ENCODE data around the gene C3. TPM values are rescaled to one million over a fixed set of nuclear protein-coding genes. Genes with fewer than 3 reads are reported as not detected.

The C3 gene
- total RNA-seq, 1 experiment from 2014 or later = 7.0 TPM

- Histone ChIP-seq H3K79me2 (ENCODE audit: insufficient read depth, low read length) (peaks cover 17% of the 10 kb centered on the region), H3K9ac (ENCODE audit: low read length) (no peak overlapping the region), H3K4me2 (ENCODE audit: low read length) (no peak overlapping the region), H3K36me3 (ENCODE audit: control insufficient read depth in 1 of 2, insufficient read depth in 2 of 2, low read length in 2 of 2) (no peaks in the 10 kb centered on the region; a peak in 2 of 4 replicates), H4K20me1 (ENCODE audit: insufficient read depth) (no peaks in the 10 kb centered on the region), H2AFZ (ENCODE audit: low read depth, low read length, poor library complexity, severe bottlenecking) (no peak overlapping the region), H3K9me3 (ENCODE audit: control insufficient read depth in 1 of 2, insufficient read depth in 1 of 2, low read depth in 1 of 2, low read length in 2 of 2) (no peaks in the 10 kb centered on the region), H3K9me2 (ENCODE audit: insufficient read depth) (no peaks in the 10 kb centered on the region), H3K27ac (ENCODE audit: low read depth, low read length) (no peak overlapping the region), H3K27me3 (ENCODE audit: insufficient read depth, low read length) (no peaks in the 10 kb centered on the region), H3K4me3 (replicated peaks in 1 of 2; ENCODE audit: low read depth in 1 of 2, low read length in 2 of 2) (no peak overlapping the region), H3K4me1 (ENCODE audit: control insufficient read depth in 1 of 2, insufficient read depth in 2 of 2, low read length in 2 of 2) (peaks cover 12 to 27% of the 10 kb centered on the region in 2 experiments)
- intact Hi-C loops (cut with micrococcal nuclease) = no loop called here
- RAD21 ChIA-PET (ENCODE audit: low non-redundant PET in 1 of 2, low total read pairs in 2 of 2, uncharacterized antibody in 2 of 2, unreplicated experiment in 2 of 2) = no interaction called here
- no peak for TF ChIP-seq POLR2A (IDR thresholded peaks at IDR 0.05; ENCODE audit: borderline replicate concordance, extremely low read depth, insufficient read depth, insufficient read length)
- TF ChIP-seq CEBPB (IDR thresholded peaks at IDR 0.05; ENCODE audit: low read depth) = no peak
- TF ChIP-seq EGR1 (IDR thresholded peaks at IDR 0.05; ENCODE audit: low read depth) = no peak
- no peak for TF ChIP-seq ZFX (IDR thresholded peaks at IDR 0.05)
- no peak for TF ChIP-seq SP1 (IDR thresholded peaks at IDR 0.05; ENCODE audit: low read depth)
- TF ChIP-seq FOSL1 (IDR thresholded peaks at IDR 0.05; ENCODE audit: low read depth) = no peak
- no peak for TF ChIP-seq REST (IDR thresholded peaks at IDR 0.05; ENCODE audit: low read depth)
- TF ChIP-seq SIN3A (IDR thresholded peaks at IDR 0.05; ENCODE audit: low read depth) = no peak
- no peak for TF ChIP-seq ZNF274 (IDR thresholded peaks at IDR 0.05; ENCODE audit: low read depth, low read length)
- TF ChIP-seq EZH2phosphoT487 (IDR thresholded peaks at IDR 0.05; ENCODE audit: borderline replicate concordance) = no peak
- no peak for TF ChIP-seq SRF (IDR thresholded peaks at IDR 0.05; ENCODE audit: low read depth)
- TF ChIP-seq, protein P1, sequence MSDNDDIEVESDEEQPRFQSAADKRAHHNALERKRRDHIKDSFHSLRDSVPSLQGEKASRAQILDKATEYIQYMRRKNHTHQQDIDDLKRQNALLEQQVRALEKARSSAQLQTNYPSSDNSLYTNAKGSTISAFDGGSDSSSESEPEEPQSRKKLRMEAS (IDR thresholded peaks at IDR 0.05) = no peak
- no peak for TF ChIP-seq TCF7L2 (IDR thresholded peaks at IDR 0.05; ENCODE audit: borderline replicate concordance, extremely low read depth, insufficient read depth, insufficient read length)
- TF ChIP-seq YY1 (IDR thresholded peaks at IDR 0.05; ENCODE audit: extremely low read depth, insufficient replicate concordance, low read depth, low read length) = no peak
- TF ChIP-seq RAD21 (IDR thresholded peaks at IDR 0.05; ENCODE audit: low read depth) = no peak
- TF ChIP-seq, protein P2, sequence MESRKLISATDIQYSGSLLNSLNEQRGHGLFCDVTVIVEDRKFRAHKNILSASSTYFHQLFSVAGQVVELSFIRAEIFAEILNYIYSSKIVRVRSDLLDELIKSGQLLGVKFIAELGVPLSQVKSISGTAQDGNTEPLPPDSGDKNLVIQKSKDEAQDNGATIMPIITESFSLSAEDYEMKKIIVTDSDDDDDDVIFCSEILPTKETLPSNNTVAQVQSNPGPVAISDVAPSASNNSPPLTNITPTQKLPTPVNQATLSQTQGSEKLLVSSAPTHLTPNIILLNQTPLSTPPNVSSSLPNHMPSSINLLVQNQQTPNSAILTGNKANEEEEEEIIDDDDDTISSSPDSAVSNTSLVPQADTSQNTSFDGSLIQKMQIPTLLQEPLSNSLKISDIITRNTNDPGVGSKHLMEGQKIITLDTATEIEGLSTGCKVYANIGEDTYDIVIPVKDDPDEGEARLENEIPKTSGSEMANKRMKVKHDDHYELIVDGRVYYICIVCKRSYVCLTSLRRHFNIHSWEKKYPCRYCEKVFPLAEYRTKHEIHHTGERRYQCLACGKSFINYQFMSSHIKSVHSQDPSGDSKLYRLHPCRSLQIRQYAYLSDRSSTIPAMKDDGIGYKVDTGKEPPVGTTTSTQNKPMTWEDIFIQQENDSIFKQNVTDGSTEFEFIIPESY (IDR thresholded peaks at IDR 0.05; ENCODE audit: extremely low read depth, insufficient replicate concordance, low read length) = no peak
- TF ChIP-seq, protein P3, sequence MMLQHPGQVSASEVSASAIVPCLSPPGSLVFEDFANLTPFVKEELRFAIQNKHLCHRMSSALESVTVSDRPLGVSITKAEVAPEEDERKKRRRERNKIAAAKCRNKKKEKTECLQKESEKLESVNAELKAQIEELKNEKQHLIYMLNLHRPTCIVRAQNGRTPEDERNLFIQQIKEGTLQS (IDR thresholded peaks at IDR 0.05) = no peak
- POLR2A ChIA-PET = no interaction called here
- CTCF ChIA-PET = interaction anchor here (0.6 to 1.2 kb wide), 2 partner anchors 17 to 131 kb away, joined by 3 to 6 read pairs; no protein-coding TSS in a partner anchor
- no peak for DNase-seq (ENCODE audit: low read depth, low spot score)
- ATAC-seq = no peak
- no TSS peak for BruUV-seq (replicated peaks)
Measured at GRCh38 chr19:6732803-6733337, 12.4 kb upstream of the C3 start.
